Upper lobe of right lung (tissue), 1 donor: ENCODE results near the gene OR1I1. TPM values are rescaled to one million over a fixed set of nuclear protein-coding genes. Genes with fewer than 3 reads are reported as not detected.

Experiments used
- ATAC-seq: fragments of 200-7000 bp; cut with Tn5 transposase; one replicate; pipeline ENCODE4 v1.9.1; 2020; ENCODE audit warnings: mild to moderate bottlenecking, moderate library complexity
- DNase-seq: peaks from one replicate; pipeline ENCODE4 v3.0.0-alpha.2; 2020
- H3K27ac ChIP-seq: fragments of 200-600 bp; one replicate; pipeline ENCODE4 v1.8.0; 2022
- H3K27me3 ChIP-seq: fragments of 200-600 bp; one replicate; pipeline ENCODE4 v1.8.0; 2022; ENCODE audit warnings: mild to moderate bottlenecking
- H3K36me3 ChIP-seq: fragments of 200-600 bp; one replicate; pipeline ENCODE4 v1.8.0; 2022
- H3K4me1 ChIP-seq: fragments of 200-600 bp; one replicate; pipeline ENCODE4 v1.8.0; 2022
- H3K4me3 ChIP-seq: fragments of 200-600 bp; one replicate; pipeline ENCODE4 v1.8.0; 2022; ENCODE audit warnings: mild to moderate bottlenecking
- H3K9me3 ChIP-seq: fragments of 200-600 bp; one replicate; pipeline ENCODE4 v1.8.0; 2022
- CTCF ChIP-seq: fragments of 200-600 bp; IDR thresholded peaks from one replicate; pipeline ENCODE4 v1.8.0; 2022; ENCODE audit warnings: antibody characterized with exemption
- intact Hi-C: fragments of 100-400 bp; cut with DNase I; formaldehyde crosslinking; loops from one replicate; pipeline ENCODE4 v1.11.0; 2022
- total RNA-seq: library from RNA; stranded (reverse); fragmentation: NEBNext Ultra II Directional; extraction: Animal tissue kit (Norgen Biotek cat#: 25700); gene quantifications from one replicate; pipeline ENCODE4 v1.2.1, GENCODE V29; 2021
- donor health status: DM: no; HTN: yes; CAD: no; lungs with severe emphysema.

OR1I1 gene
- total RNA-seq, 1 donor from 2014 or later = not detected

GRCh38 chr19:15138427-15138826 is 56.4 kb downstream of the OR1I1 start:
- TF ChIP-seq CTCF = no peak
- H3K9me3 ChIP-seq = no peaks in the 10 kb centered on the region
- no peaks in the 10 kb centered on the region for H3K4me1 ChIP-seq
- no peak overlapping the region for H3K27ac ChIP-seq
- ATAC-seq = no peak
- intact Hi-C loops = no loop called here
- H3K27me3 ChIP-seq = no peaks in the 10 kb centered on the region
- no peak overlapping the region for H3K4me3 ChIP-seq
- no peak for DNase-seq
- no peaks in the 10 kb centered on the region for H3K36me3 ChIP-seq

GRCh38 chr19:15141143-15141542 is 59.1 kb downstream of the OR1I1 start:
- H3K36me3 ChIP-seq = no peaks in the 10 kb centered on the region
- TF ChIP-seq CTCF = no peak
- no peak for ATAC-seq
- H3K4me3 ChIP-seq = no peak overlapping the region
- no peaks in the 10 kb centered on the region for H3K27me3 ChIP-seq
- H3K4me1 ChIP-seq = no peaks in the 10 kb centered on the region
- intact Hi-C loops = no loop called here
- no peaks in the 10 kb centered on the region for H3K9me3 ChIP-seq
- no peak for DNase-seq
- no peak overlapping the region for H3K27ac ChIP-seq

- intact Hi-C loops = no loop called here
- no peak for DNase-seq
- Histone ChIP-seq H3K27me3 (no peaks in the 10 kb centered on the region), H3K9me3 (no peaks in the 10 kb centered on the region), H3K4me1 (no peaks in the 10 kb centered on the region), H3K36me3 (no peaks in the 10 kb centered on the region), H3K4me3 (no peak overlapping the region), H3K27ac (no peak overlapping the region)
- TF ChIP-seq CTCF = no peak
- ATAC-seq = no peak
These were observed 60.3 kb downstream of the OR1I1 start for GRCh38 chr19:15142313-15142712.

Other genes starting within 250 kb of the OR1I1 start
- not detected for gene OR7A5, start 247.0 kb upstream of the OR1I1 start, total RNA-seq
- not detected for gene OR7C1, start 247.0 kb upstream of the OR1I1 start, total RNA-seq
- gene OR7A10, start 233.3 kb upstream of the OR1I1 start, total RNA-seq = not detected
- gene OR7A17, start 196.1 kb upstream of the OR1I1 start, total RNA-seq = not detected
- not detected for gene OR7C2, start 140.7 kb upstream of the OR1I1 start, total RNA-seq
- gene SLC1A6, start 102.3 kb upstream of the OR1I1 start, total RNA-seq = not detected
- gene CASP14, start 32.7 kb upstream of the OR1I1 start, total RNA-seq = not detected
- 25.8 TPM for gene SYDE1, start 25.2 kb downstream of the OR1I1 start, total RNA-seq
- 67.9 TPM for gene NOTCH3, start 118.8 kb downstream of the OR1I1 start, total RNA-seq
- 2.5 TPM for gene EPHX3, start 150.2 kb downstream of the OR1I1 start, total RNA-seq